Superior temporal gyrus (tissue), 1 donor: ENCODE results near the gene TENM4.
"Not testable (repeated sequence)": the region's sequence is repeated elsewhere in the genome, so short reads cannot be mapped to it uniquely, and the experiment has no call there.

ENCODE experiments used
- DNase-seq: peaks from one replicate; pipeline ENCODE4 v3.0.0-alpha.2; 2016; ENCODE audit errors: extremely low spot score

TENM4 gene

GRCh38 chr11:79244798-79245197 lies 196.0 kb downstream of the TENM4 start:
- DNase-seq: no peak

- DNase-seq: no peak
These were observed 196.5 kb downstream of the TENM4 start for GRCh38 chr11:79244241-79244772.

GRCh38 chr11:79243422-79244210 lies 197.2 kb downstream of the TENM4 start:
- no peak for DNase-seq

- DNase-seq: no peak
These were observed 198.2 kb downstream of the TENM4 start for GRCh38 chr11:79242616-79243015.

GRCh38 chr11:79241852-79242241 lies 199.0 kb downstream of the TENM4 start:
- DNase-seq: no peak

- DNase-seq: no peak
These were observed 199.5 kb downstream of the TENM4 start for GRCh38 chr11:79241205-79241851.

GRCh38 chr11:79237703-79238102 lies 203.1 kb downstream of the TENM4 start:
- peak; percentile 38 for DNase-seq

GRCh38 chr11:79237091-79237490 lies 203.7 kb downstream of the TENM4 start:
- no peak for DNase-seq

- peak; percentile 28 for DNase-seq
These were observed 204.3 kb downstream of the TENM4 start for GRCh38 chr11:79236541-79236971.

- no peak for DNase-seq
These were observed 205.1 kb downstream of the TENM4 start for GRCh38 chr11:79235696-79236095.

GRCh38 chr11:79232346-79232745 lies 208.5 kb downstream of the TENM4 start:
- DNase-seq: no peak

GRCh38 chr11:79229047-79229446 lies 211.8 kb downstream of the TENM4 start:
- no peak for DNase-seq

GRCh38 chr11:79227767-79228755 lies 212.8 kb downstream of the TENM4 start:
- no peak for DNase-seq

- DNase-seq: no peak
These were observed 213.5 kb downstream of the TENM4 start for GRCh38 chr11:79227308-79227707.

GRCh38 chr11:79226126-79226525 lies 214.7 kb downstream of the TENM4 start:
- DNase-seq: no peak

- DNase-seq: not testable (repeated sequence)
These were observed 218.7 kb downstream of the TENM4 start for GRCh38 chr11:79222163-79222562.

- no peak for DNase-seq
These were observed 219.2 kb downstream of the TENM4 start for GRCh38 chr11:79221444-79222130.

GRCh38 chr11:79220171-79220570 lies 220.7 kb downstream of the TENM4 start:
- DNase-seq: no peak

GRCh38 chr11:79219186-79220045 lies 221.4 kb downstream of the TENM4 start:
- DNase-seq: no peak

- DNase-seq: peak; percentile 42
These were observed 228.1 kb downstream of the TENM4 start for GRCh38 chr11:79212741-79213190.
